HG02642 (cell line): Measurements from ENCODE around the gene FRAS1.
"Not testable (repeated sequence)": the region's sequence is repeated elsewhere in the genome, so short reads cannot be mapped to it uniquely, and the experiment has no call there.

Source experiments
- ATAC-seq: cut with Tn5 transposase; IDR thresholded peaks from one replicate; pipeline ENCODE4 v1.9.1; 2021; ENCODE audit warnings: mild to moderate bottlenecking; ENCODE audit not compliant: unreplicated experiment, poor library complexity

FRAS1 gene

GRCh38 chr4:78200949-78201348, 143.8 kb downstream of the FRAS1 start:
- ATAC-seq: no peak

GRCh38 chr4:78204176-78204575, 147.1 kb downstream of the FRAS1 start:
- no peak for ATAC-seq

DNA sequence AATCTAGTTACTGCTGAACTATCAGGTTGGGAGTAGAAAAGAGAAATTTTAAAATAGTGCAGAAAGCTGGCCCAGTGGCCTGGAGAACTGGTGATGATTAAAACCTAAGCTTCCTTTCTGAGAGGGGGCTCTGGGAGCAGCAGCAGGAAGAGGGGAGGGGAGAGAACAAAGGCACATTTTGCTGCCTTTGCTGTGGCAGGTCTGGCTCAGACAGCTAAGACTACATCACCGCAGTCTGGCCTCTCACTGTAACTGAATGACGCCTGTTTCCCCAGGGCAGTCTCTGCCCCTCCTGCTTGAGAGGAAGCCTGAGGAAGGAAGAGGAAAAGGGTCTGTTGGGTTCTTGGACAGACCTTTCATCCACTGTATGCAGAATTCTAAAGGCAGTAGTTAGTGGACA, 148.5 kb downstream of the FRAS1 start:
- no peak for ATAC-seq

- ATAC-seq: no peak
Measured at GRCh38 chr4:78207541-78207940, 150.4 kb downstream of the FRAS1 start.

DNA sequence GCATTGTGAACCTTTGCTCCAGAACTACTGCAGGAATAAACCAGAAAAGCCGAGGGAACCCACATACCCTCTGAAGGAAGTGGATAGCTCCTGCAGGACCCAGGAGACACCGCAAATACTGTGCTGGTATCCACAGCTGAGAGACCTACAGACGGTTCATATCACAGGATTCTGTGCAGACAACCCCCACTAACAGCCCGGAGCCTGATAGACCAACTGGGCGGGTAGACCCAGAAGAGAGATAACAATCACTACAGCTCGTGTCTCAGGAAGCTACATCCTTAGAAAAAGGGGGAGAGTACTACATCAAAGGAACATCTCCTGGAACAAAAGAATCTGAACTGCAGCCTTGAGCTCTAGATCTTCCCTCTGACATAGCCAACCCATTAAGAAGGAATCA, 150.8 kb downstream of the FRAS1 start:
- no peak for ATAC-seq

DNA sequence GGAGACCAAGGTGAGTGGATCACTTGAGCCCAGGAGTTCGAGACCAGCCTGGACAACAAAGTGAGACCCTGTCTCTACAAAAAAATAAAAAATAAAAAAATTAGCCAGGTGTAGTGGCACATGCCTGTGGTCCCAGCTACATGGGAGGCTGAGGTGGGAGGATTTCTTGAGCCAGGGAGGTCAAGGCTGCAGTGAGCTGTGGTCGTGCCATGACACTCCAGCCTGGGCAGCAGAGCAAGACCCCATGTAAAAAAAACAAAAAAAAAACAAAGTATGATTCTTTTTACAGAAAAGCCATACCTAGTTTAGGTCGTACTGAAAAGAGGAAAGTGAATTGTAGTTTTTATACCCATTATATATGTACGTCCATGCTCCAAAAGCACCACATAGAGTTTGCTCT, 151.8 kb downstream of the FRAS1 start:
- not testable (repeated sequence) for ATAC-seq

- no peak for ATAC-seq
Measured at GRCh38 chr4:78210694-78211410, 153.7 kb downstream of the FRAS1 start.

DNA sequence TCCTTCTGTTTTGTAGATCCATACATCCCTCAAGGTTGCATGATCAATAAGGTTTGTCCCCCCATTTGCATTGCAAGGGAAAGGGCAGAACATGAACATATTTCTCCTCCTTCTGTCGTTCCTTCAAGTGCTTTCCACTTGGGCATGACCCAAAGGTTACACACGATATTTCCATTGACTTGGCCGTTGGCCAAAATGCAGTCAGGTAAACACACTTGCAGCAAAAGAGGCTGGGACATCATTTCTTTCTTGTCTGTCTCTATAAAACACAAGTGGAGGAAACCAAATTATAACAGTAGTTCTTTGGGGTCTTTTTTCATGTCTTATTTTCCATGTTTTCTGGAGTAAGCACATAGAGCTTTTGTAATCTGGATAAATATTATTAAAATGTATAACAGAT, 156.1 kb downstream of the FRAS1 start:
- ATAC-seq: no peak

DNA sequence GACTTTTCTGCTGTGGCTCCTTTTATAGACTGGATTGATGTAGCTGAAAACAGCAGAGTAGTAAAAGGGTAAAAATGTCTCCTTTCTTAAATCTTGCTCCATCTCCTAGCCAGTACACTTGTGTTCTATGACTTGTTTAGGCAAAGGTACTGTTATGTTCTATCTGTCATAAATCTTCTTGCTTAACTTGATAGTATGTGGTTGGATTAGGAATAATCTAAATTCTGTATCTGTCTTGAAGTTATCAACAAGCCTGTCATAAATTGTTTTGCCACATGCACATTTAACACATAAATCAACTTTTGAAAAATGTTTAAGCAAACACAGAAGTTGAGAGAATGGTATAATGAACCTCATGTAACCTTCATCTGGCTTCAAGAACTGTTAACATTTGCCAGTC, 157.0 kb downstream of the FRAS1 start:
- no peak for ATAC-seq

DNA sequence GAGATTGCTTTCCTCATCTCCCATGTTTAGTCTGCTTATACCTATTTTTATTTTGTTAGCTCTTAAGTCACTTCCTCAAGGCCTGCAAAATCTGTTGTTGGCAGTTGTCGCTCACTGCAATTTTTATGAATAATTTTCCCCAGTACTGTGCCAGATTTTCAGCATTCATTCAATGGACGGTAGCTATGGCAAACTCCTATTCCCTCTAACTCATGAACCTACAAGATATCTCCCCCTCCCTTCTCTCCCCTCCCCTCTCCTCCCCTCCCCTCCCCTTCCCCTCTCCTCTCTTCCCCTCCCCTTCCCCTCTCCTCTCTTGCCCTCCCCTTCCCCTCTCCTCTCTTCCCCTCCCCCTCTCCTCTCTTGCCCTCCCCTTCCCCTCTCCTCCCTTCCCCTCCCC, 160.4 kb downstream of the FRAS1 start:
- ATAC-seq: no peak

GRCh38 chr4:78218260-78218659, 161.1 kb downstream of the FRAS1 start:
- ATAC-seq: no peak

DNA sequence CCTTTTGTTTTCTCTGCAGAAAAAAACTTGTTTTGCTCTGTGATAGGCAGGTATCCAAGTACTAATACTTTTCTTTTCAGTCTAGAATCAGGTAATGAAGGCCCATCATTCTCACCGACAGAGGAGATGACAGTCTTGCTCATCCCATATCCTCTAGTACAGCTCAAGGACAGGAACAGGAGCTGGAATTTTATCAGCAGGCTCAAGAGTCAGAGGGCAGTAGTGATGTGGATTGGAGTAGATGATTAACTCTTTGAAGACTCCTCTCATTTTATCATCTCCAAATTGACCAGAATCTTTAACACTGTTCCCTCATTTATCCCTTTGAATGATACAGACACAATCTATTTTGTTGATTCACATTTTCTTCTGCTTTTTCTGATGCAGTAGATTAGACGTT, 162.7 kb downstream of the FRAS1 start:
- no peak for ATAC-seq

DNA sequence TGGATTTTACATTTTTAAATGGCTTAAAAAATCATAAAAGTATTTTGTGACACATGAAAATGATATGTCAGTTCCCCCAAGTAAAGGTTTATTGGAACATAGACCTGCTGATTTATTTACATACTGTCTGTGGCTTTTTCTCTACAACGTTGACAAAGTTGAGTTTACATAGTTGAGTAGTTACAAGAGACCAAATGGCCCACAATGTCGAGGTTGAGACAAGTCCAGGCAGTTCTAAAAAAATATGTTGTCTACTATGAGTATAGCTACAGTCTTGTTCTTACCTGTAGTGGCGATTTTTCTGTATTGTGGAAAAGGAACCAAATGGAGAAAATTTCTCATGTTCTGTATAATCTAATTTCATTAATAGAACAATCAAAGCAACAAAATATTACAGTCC, 163.2 kb downstream of the FRAS1 start:
- no peak for ATAC-seq

- no peak for ATAC-seq
Measured at GRCh38 chr4:78222575-78223186, 165.6 kb downstream of the FRAS1 start.

- no peak for ATAC-seq
Measured at GRCh38 chr4:78225236-78225635, 168.1 kb downstream of the FRAS1 start.

DNA sequence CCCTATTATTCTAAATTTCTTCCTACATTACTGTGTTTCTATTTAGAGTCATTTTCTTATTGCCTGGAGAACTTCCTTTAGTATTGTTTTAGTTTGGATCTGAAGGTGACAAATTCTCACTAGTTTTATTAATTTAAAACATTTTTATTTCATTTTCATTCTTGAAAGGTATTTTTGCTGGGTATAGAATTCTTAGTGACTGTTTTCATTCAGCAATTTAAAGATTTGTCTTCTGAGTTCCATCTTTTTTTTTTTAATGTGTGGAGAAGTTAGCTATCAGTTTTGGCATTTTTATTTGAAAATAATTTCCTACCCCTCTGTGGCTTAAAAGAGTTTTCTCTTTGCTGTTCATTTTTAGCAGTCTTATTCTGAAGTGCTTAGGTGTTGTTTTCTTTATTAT, 169.2 kb downstream of the FRAS1 start:
- no peak for ATAC-seq

DNA sequence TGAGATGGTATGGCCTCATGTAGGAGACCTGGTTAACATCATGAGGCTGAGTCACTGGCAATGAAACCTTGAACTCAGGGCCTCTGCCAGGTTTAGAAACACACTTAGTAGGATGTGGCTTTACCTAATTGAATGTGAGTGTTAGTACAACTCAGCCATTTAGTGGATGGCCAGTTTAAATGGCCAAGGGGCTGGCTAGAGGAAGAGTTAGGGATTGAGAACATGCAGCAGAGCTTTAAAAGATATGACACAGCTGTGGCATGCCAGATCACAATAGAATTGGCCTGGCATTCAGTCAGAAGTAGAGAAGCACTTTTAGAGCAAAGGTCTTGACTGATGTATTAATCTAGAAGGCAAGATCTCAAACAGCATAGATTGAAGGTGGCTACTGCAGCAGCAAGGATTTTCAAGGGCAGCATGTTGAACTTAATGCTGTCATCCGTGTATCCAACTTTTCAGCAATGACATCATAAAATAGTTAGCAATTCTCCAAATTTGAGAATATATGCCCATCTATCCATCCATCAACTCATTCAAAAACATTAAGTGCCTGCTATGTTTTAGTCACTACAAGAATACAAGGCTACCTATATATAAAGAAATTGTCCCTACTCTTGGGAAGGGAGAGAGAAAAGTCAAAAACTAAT, 170.4 kb downstream of the FRAS1 start:
- ATAC-seq: no peak

DNA sequence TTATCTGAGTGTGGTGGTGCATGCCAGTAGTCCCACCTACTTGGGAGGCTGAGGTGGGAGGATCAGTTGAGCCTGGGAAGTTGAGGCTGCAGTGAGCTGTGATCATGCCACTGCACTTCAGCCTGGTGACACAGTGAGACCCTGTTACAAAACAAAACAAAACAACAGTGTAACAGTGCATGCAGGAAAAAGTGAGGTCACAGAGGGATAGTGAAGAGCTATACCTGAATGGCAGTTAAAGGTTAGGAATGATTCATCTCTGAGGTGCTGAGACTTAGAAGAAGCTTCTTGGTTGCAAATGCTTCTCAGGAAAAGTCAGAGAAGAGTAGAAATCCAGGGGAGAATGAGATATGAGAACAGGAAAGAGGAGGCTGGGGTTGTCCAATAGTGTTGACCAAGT, 178.7 kb downstream of the FRAS1 start:
- no peak for ATAC-seq

- no peak for ATAC-seq
Measured at GRCh38 chr4:78237360-78237759, 180.2 kb downstream of the FRAS1 start.

DNA sequence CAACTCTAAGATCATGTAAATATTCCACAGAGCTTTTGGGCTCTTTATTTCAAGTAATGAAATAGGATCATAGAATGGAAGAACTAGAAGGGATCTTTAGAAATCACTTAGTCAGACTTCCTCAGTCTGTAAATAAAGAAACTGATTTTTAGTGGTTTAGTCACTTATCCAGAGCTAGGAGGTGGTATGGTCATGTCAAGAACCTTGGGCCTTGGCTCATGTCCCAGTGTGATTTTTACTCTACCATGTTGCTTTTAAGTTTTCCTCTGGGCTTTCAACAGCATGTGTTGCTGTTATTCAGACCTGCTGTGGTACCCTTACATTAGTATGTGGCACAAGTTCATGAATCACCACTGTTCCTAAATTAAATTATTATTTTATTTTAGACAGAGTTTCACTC, 184.9 kb downstream of the FRAS1 start:
- ATAC-seq: no peak

DNA sequence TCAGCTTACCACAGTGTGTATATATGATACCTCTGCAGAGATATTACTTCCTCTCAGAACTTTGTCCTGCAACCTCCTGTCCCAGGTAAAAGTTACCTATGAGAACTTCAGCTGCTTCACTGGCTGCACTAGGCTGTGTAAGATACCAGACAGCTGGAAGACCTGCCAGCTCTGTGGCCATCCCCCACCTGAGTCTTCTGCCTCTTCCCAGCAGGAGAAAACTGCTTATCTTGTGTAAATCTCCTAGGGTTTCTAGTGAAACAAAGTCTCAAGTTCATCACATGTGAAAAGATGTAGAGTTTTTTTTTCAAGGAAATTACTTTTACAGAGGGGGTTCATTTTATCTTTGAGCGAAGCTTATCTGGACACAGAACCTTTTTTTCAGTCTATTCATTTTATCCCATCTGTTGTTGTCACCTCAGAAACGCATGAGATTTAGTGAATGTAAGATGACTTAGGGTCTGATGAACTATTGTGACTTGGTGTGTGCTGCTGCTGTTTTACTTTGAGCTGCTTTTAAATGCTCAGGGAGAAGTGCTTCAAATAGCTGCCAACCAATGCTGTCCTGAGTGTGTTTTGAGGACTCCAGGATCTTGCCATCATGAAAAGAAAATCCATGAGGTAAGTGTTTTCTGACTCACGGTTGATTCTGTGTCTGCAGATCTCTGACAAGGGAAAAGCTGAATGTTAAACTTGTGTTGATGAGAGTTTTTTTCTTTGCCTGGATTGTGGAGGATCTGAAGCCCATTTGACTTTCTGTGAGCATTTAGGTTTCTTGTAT, 187.8 kb downstream of the FRAS1 start:
- no peak for ATAC-seq
